Activated CD8-positive, alpha-beta memory T cell treated with anti-CD3 and anti-CD28 coated beads for 1 hour (primary cell): ENCODE measurements around the gene RAB20.
A peak's percentile ranks its signal among the peaks of the same experiment; 100 is the strongest.
"Not testable (repeated sequence)": the region's sequence is repeated elsewhere in the genome, so short reads cannot be mapped to it uniquely, and the experiment has no call there.

ENCODE experiments used
- DNase-seq, 2 donors: peaks; one replicate each; pipeline ENCODE4 v3.0.0-alpha.2; 2020; ENCODE audit warnings: low read depth in 1 of 2; ENCODE audit errors: extremely low read depth in 1 of 2

Gene RAB20

GRCh38 chr13:110561344-110562035 lies at the start of gene RAB20:
Gene RAB20 (minus strand): TSS chr13:110561722. CDS start chr13:110561519, 203 bp downstream.
- DNase-seq: peak; percentile 4 to 44

- no peak for DNase-seq
Observed at GRCh38 chr13:110610955-110611595, 49.6 kb upstream of the RAB20 start.

DNA sequence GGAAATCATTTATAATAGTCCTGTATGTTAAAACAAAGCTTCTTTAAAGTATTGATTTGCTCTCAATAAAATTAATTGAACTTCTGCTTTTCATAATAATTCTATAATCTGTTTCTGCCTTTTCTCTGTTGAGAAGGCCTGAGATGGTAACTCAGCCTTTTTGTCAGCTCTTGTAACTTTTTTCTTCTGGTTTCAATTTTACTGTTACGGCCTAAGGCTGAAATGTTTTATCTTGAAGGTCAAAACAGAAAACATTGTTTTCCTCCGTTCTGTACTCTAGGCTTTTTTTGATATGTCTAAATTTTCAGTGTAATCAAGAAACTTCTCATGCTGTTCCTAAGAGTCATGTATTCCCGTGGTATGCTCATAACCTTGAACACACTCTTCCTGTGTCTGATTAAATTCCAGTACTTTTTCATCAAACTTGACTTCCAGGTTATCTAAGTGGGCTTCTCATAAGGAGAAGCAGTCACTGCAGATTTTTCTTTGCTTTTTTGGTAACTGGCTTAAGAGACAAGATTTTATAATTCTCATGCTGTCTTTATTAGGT lies 46.2 kb upstream of the RAB20 start:
- DNase-seq: no peak

DNA sequence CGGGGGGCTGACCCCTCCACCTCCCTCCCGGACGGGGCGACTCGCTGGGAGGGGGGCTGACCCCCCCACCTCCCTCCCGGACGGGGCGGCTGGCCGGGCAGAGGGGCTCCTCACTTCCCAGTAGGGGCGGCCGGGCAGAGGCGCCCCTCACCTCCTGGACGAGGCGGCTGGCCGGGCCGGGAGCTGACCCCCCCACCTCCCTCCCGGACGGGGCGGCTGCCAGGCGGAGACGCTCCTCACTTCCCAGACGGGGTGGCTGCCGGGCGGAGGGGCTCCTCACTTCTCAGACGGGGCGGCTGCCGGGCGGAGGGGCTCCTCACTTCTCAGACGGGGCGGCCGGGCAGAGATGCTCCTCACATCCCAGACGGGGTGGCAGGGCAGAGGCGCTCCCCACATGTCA lies 44.8 kb upstream of the RAB20 start:
- DNase-seq: not testable (repeated sequence)

DNA sequence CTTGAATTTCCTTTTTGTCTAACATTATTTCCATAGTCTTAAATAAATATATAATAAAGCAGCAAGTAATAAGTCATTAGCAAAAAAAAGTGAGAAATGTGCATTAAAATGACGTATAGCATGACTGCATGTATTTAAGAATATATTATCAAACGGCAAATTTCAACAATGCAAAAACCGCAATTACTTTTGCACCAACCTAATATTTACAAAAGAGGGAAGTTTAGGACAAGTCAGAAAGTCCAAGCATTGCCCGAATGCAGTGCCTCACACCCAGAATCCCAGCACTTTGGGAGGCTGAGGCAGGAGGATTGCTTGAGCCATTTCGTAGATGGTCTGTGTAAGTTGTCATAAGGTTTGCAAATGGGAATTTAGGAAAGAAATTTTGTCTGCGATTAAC lies 43.6 kb upstream of the RAB20 start:
- no peak for DNase-seq

DNA sequence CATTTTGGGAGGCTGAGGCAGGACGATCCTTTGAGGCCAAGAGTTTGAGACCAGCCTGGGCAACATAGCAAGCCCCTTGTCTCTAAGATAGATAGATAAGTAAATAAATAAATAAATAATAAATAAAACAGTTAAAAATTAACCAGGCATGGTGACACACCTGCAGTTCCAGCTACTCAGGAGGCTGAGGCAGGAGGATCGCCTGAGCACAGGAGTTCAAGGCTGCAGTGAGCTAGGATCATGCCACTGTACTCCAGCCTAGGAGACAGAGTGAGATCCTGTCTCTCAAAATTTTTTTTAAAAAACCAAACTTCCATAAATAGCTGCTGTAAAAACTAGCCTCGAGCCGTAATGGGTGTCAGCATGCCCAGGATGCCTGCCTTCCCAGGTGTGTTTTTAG lies 39.5 kb upstream of the RAB20 start:
- DNase-seq: no peak

- no peak for DNase-seq
Observed at GRCh38 chr13:110600261-110600819, 38.8 kb upstream of the RAB20 start.

DNA sequence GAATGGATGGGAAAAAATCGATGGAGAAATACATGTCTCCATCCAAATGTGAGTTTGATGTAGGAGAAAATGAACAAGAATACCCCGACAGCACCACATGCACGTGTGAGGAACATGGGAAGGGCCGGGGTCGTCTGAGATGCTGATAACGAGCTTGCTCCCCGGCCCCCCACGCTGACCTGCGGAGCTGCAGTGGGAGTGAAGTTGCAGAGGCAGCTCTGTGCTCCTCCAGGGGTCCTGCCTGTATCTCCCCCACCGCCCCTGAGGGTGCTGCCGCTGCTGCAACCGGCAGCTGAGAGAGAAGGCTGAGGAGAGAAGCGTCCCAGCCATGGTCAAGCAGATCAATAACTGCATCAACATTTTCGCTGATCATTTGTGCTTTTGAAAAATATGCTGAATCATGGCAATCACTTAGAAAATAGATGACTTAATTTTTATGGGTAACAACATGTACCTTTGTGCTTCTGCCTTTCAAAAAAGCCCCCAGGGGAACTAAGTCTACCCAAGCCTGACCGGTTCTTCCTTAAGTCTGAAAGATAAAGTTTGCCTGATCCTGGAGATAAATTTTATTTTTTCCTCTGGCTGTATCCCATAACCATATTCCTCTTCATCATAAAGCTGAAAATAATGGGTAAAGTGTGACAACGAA lies 35.6 kb upstream of the RAB20 start:
- no peak for DNase-seq

- no peak for DNase-seq
Observed at GRCh38 chr13:110593430-110594130, 32.1 kb upstream of the RAB20 start.

DNA sequence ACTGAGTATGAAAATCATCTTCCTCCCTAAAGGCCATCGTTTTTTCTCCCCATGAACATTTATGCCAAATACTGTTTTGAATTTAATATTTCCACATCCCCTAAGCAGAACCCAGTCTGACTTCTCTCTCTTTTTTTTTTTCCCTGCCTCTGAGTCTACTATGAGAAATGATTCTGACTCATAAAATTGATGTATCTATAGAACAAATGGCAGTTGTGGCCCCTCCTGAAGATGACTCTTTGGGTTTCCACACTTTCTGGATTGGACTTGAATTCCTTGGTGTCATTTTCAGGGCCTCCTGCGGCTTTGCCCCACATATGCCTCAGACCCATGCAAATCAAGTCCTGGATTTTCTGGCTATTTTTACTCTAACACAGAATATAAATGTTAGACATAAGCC lies 31.1 kb upstream of the RAB20 start:
- no peak for DNase-seq

DNA sequence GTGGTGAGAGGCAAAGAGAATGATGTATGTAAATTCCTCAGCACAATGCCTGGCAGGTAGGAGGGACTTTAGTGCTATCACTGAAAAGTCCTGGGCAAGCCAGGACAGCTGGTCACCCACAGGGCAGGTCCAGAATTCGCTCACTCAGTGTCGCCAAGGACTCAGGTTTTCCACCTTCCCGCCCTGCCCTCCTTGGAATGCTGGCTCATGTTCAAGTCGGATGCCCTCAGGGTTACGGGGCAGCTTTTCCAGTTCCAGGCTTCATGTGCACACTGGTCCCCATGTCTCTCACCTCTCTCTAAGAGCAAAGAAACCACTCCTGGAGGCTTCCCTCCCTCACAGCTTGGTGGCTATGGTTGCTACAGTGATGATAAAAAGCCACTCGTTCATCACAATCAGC lies 29.1 kb upstream of the RAB20 start:
- no peak for DNase-seq

- no peak for DNase-seq
Observed at GRCh38 chr13:110589793-110590390, 28.4 kb upstream of the RAB20 start.

DNA sequence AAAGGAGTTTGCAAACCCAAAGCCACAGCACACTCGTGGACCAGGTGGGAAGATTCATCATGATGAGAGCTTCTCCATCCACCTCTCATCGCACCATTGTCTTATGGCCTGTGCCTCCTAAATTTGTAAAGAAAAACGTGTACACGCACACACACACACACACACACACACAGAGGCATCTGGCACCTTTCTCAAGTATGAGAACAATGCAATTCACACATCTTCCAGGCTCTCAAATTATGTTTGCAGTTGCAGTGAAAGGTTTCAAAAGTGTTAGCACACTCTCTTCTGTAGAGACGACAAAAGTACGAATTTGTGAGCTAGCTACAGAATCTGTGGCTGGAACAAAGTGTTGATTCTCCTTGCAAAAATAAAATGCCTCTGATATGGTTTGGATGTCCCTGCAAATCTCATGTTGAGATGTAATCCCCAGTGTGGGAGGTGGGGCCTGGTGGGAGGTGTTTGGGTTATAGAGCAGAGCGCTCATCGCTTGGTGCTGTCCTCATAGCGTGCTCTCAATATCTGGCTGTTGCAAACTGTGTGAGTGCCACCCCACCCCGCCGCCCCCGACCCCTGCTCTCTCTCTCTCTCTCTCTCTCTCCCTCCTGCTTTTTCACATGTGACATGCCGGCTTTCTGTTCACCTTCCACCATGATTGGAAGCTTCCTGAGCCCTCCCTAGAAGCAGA lies 21.8 kb upstream of the RAB20 start:
- DNase-seq: no peak

DNA sequence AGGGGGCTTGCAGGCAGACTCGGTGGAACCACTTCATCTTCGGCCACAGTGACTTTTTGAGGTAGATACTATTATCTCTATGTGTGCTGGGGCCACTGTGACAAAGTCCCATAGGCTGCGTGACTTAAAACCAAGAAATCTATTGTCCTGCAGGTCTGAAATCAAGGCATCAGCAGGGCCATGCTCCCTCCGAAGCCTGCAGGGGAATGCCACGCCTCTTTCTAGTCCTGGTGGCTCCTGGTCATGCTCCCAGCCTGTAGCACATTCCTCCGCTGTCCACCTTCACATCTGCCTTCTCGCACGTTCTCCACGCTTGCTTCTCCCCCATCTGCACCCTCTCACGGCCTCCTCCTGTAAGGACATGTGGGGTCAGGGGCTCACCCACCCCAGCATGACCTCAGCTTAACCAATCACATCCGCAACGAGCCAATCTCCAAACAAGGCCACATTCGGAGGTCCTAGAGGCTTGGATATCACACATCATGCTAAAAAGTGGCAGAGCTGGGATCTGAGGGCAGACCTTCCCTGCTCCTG lies 21.0 kb upstream of the RAB20 start:
- no peak for DNase-seq

- no peak for DNase-seq
Observed at GRCh38 chr13:110581506-110582185, 20.1 kb upstream of the RAB20 start.

GRCh38 chr13:110580800-110581199 lies 19.3 kb upstream of the RAB20 start:
- DNase-seq: no peak

DNA sequence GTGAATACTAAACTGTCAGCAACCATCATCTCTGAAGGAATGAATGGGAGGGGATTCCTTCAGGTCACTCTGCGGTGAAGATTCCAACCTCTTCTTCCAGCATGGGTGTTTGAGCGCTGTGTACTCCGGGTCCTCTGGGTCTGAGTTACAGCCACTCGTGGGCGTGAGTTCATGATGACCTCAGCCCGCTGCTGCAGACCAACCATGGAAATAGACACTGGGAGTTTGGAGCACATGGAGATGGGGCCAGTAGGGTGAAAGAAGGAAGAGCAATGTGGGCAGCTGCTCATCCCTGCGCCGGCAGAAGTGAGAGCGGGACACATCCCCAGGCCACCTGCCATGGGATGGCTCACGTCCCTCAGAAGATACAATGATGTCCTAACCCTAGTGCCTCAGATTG lies 16.8 kb upstream of the RAB20 start:
- no peak for DNase-seq

GRCh38 chr13:110576736-110577476 lies 15.4 kb upstream of the RAB20 start:
- no peak for DNase-seq

- DNase-seq: no peak
Observed at GRCh38 chr13:110576070-110576394, 14.5 kb upstream of the RAB20 start.
